ENCODE data around the gene CEACAM21.

DNA sequence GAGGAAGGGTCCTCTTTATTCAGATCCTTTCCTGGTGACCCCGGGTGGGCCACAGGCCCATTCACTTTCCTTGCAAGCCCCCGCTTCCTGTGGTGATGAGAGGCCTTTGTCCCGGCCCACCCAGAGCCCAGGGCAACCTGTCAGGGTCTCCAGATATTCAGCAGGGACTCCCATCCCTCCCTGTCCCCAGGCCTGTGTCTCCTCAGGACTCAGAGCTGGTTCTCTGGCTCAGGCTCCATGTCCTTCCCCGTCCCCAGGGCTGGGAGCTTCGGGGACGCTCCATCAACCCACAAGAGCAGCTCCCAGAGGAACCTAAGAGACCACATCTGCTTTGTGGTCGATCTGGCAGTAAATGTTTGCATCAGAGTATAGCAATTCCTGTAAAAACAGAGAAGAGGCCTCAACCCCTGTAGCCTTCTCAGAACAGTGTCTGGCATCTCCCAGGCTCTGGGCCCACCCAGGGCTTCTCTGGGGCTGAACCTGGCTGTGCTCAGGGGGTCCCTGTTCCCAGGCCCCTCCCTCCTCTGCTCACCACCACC is 43.1 kb downstream of the CEACAM21 start:
- TF ChIP-seq, protein P1, sequence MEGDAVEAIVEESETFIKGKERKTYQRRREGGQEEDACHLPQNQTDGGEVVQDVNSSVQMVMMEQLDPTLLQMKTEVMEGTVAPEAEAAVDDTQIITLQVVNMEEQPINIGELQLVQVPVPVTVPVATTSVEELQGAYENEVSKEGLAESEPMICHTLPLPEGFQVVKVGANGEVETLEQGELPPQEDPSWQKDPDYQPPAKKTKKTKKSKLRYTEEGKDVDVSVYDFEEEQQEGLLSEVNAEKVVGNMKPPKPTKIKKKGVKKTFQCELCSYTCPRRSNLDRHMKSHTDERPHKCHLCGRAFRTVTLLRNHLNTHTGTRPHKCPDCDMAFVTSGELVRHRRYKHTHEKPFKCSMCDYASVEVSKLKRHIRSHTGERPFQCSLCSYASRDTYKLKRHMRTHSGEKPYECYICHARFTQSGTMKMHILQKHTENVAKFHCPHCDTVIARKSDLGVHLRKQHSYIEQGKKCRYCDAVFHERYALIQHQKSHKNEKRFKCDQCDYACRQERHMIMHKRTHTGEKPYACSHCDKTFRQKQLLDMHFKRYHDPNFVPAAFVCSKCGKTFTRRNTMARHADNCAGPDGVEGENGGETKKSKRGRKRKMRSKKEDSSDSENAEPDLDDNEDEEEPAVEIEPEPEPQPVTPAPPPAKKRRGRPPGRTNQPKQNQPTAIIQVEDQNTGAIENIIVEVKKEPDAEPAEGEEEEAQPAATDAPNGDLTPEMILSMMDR (IDR thresholded peaks at IDR 0.05): no peak
- TF ChIP-seq EZH2 (IDR thresholded peaks at IDR 0.05) (no peak), EZH2phosphoT487 (IDR thresholded peaks at IDR 0.05) (no peak)

Data from neural progenitor cell (in vitro differentiated cells).